Hepatic stellate cell (primary cell): Measurements from ENCODE around the gene CPEB3.

Source experiments
- DNase-seq: peaks from one replicate; pipeline ENCODE4 v3.0.0; 2011; ENCODE audit warnings: low spot score

The CPEB3 gene

DNA sequence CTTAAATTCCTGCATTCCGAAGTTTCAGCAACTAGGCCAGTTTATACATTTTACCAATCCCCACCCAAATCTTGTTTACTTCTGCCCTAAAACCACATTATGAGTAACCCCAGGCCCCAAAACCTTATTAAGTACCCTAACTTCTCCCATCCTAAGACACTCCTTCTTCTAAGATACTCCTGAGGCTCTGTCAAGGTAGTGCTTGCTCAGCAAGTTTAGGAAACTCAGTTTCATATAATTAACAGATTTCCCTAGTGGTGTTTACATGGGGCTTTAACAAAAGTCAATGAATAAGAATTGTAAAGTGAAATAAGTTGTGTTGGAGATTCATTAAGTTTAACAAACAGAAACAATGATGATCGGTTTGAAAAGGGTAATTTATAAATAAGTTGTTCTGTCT is 77.8 kb downstream of the CPEB3 start:
- DNase-seq, result no peak

- no peak for DNase-seq
Measured at GRCh38 chr10:92208736-92209135, 82.1 kb downstream of the CPEB3 start.

- DNase-seq, result no peak
Measured at GRCh38 chr10:92208157-92208720, 82.6 kb downstream of the CPEB3 start.

- no peak for DNase-seq
Measured at GRCh38 chr10:92207061-92207460, 83.8 kb downstream of the CPEB3 start.

- no peak for DNase-seq
Measured at GRCh38 chr10:92203919-92204623, 86.8 kb downstream of the CPEB3 start.

DNA sequence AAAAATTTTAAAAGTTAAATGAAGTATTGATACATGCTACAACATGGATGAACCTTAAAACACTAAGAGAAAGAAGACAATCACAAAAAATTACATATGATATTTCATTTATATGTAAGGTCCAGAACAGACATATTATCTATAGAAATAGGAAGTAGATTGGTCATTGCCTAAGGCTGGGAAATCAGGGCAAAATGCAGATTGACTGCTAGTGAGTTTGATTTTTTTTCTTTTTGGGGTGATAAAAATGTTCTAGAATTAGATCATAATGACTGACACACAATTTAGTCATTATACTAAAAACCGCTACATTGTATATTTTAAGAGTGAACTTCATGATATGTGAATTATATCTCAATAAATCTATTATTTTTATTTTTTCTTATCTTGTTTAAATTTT is 88.3 kb downstream of the CPEB3 start:
- no peak for DNase-seq

GRCh38 chr10:92200564-92200963 is 90.3 kb downstream of the CPEB3 start:
- no peak for DNase-seq

DNA sequence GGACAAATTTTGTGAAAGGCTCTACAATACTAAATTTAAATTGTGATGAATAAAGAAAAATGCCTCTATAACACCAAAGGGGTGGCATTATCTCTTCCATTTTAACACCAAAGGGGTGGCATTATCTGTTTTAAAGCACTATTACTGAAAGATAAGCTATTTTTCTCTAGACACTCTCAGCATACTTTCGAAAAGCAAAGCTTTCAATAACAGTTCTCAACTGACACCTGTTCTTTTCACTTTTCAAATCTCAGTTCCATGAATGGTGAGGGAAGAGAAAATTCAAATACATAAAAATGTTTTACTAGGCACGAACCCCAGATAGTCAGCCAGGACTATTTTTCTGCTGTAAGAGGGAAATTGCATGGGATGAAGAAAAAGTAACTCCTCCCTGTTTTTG is 103.8 kb downstream of the CPEB3 start:
- DNase-seq, result no peak

DNA sequence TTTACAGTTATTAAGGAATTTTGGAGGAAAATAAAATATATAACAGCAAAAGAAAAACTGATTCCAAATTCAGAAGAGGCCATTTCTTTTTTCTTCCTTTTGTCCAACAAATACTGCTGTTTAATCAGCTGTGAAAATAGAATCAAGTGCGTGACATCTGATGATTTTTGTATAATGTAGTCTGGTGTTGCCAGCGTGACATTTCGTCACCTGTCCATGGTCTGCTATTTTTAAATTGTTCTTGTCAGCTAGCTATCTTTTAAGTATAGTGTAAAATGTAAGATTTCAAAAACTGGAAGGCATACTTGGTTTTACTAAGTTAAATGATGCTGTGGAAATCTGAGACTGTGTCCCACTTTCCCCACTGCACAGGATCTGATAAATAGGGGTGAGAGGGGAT is 105.9 kb downstream of the CPEB3 start:
- no peak for DNase-seq

- no peak for DNase-seq
Measured at GRCh38 chr10:92183199-92183598, 107.7 kb downstream of the CPEB3 start.

DNA sequence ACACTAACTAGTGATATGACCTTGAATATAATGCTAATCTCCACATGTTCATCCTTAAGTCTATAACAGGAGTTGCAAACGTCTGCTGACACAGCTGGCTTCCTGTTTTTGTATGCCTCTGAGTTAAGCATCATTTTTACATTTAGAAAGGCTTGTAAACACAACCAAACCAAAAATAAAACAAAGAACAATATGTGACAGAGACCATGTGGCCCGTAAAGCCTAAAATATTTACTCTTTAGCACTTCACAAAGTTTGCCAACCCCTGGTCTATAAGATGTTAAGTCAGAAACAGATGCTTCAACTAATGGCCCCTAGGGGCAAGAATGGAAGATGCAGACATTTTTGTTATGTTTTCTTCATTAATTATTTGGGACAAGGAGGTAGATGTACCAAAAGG is 109.3 kb downstream of the CPEB3 start:
- DNase-seq, result peak; percentile 13

- DNase-seq, result no peak
Measured at GRCh38 chr10:92180399-92180798, 110.5 kb downstream of the CPEB3 start.

GRCh38 chr10:92177546-92177945 is 113.3 kb downstream of the CPEB3 start:
- DNase-seq, result no peak

- DNase-seq, result no peak
Measured at GRCh38 chr10:92175164-92175563, 115.7 kb downstream of the CPEB3 start.

DNA sequence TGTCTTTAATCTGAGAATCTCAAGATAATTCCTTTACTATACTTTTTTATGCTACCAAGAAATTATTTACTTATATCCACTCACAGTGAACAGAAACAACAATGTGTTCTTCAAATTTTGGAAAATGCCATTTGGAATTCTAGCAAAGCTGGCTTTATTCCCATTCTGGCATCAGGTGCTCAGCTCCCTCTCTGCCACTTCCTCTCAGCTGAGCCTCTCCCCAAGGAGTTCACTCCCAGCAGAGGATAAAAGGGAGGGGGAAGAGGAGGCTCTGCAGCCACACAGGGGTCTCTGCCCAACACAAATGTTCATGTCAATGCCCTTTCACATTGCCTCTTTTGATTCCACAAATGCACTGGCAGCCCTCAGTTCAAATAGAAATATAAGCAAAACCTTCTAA is 116.9 kb downstream of the CPEB3 start:
- no peak for DNase-seq

- no peak for DNase-seq
Measured at GRCh38 chr10:92164036-92164696, 126.7 kb downstream of the CPEB3 start.

- DNase-seq, result no peak
Measured at GRCh38 chr10:92162541-92162940, 128.3 kb downstream of the CPEB3 start.

GRCh38 chr10:92156874-92157773 is 133.8 kb downstream of the CPEB3 start:
- DNase-seq, result no peak

DNA sequence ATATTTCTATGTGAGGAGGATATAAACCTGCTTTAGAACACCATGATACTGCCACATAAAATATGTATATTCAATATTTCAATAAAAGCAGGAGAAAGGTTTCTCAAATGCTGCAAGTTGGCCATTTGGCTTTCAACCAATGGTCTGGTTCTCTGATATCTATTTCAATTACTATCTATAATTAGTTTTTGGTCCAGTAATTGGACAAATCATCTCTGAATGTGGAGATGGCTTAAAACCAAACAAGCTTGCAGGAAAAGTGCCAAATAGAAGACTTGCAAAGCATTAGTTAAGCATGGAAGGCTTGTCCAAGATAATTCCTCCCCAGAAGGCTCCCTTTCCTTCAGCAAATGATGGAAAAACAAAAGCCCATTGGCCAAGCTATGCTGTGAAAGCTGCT is 140.1 kb downstream of the CPEB3 start:
- DNase-seq, result no peak

DNA sequence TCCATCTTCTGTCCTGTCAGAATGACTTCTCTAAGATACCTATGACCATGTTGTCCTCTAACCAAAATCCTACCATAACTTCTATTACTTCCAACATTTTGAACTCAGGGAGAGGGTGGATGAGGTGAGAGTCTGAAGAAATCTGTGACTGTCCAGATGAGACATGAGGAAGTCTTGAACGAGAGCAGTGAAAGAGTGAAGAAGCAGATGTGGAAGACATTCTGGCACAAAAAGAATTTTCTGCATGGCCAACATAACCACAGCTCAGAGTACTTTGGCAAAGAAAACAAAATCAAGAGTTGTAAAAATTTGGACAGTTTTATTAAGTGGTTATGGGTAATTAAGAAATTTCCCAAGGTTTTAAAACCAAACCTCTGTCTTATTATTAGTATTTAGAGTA is 141.6 kb downstream of the CPEB3 start:
- no peak for DNase-seq

- no peak for DNase-seq
Measured at GRCh38 chr10:92146781-92147180, 144.1 kb downstream of the CPEB3 start.

GRCh38 chr10:92146107-92146506 is 144.8 kb downstream of the CPEB3 start:
- no peak for DNase-seq

GRCh38 chr10:92142949-92143348 is 147.9 kb downstream of the CPEB3 start:
- no peak for DNase-seq
